ENCODE data around the gene TXNL4A.

- no peak for TF ChIP-seq CTCF (IDR thresholded peaks at IDR 0.05)
- no peak for TF ChIP-seq POLR2A (IDR thresholded peaks at IDR 0.05)
Measured at GRCh38 chr18:79935925-79936324, 52.4 kb downstream of the TXNL4A start.

Data from ovary (tissue), 3 donors.